ENCODE data around the gene ZNF282.

Gene ZNF282

DNA sequence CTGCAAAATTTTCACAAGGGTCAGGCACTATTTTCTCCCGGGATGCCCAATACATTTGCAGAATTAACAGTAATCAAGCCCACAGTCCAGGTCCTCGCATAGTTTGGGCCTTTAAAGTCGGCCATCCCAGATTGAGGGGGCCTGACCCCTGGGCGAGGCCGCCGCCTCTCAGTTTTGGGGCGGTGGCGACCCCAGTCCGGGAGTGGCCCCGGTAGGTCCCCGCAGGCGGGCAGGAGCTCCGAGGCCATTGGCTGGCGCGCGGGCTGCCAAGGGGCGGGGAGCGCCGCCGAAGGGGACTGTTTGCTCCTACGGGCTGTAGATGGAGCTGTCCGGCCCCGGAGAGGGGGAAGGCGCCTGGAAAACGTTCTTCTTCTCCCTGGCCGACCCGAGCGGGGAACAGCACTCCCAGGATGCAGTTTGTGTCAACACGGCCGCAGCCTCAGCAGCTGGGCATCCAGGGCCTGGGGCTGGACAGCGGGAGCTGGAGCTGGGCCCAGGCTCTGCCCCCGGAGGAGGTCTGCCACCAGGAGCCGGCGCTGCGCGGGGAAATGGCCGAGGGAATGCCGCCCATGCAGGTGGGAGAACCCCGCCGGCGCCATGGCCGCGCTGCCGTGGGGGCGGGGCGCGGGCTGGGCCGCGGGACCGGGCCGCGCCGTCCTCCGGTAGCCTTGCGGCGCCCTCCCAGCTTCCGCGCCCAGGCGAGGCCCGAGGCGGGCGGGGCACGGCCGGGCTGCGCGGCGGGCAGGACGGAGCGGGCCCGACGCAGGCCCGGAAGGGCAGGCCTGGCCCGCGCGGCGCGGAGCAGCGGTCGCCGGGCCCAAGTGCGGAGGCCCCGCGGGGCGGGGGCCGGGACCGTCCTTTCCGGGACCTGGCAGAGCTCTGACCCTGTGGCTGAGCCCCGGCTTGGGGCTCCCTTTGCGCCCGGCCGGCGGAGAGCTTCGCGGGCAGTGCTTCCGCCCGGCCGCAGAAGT lies at the start of gene ZNF282:
Gene ZNF282, plus strand, starts transcription at position 367 of the 971 bp plus-strand sequence. Its CDS starts 44 bp downstream, at position 411.
- peak; percentile 84 for DNase-seq (ENCODE audit: low spot score)

DNA sequence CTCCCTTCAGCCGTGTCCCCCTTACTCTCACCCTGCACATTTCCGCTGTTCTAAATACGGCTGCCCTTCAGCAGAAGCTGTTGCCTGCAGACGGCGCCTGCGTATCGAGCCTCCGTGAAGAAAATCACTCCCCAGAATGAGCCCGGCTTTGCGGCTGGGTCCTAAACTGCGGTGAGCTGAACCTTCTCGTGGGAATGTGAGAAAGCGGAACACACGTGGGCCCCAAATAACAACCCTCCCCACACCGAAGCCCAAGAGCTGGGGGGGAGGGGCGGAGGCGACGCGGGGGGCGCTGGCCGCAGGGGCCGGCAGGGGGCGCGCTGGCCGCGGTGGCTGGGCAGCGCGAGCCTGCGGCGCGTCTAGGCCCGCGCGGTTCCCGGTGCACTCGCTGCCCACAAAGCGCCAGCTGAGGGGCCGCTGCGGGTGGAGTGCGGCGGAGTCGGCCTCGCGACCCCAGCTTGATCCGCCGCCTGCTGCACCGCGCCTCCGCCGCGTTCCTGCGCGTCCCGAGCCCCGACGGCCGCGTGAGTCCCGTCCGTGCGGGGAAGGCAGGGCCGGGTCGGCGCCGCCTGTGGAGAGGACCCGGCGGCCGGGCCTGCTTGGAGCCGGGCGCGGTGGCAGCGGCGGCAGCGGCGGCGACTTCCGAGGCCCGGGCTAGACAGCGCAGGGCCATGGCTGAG lies 48.1 kb upstream of the ZNF282 start, which contains the start of gene ZNF398:
Gene ZNF398, plus strand, starts transcription at position 382 of the 680 bp plus-strand sequence. Its CDS starts 290 bp downstream, at position 672.
- peak; percentile 85 for DNase-seq (ENCODE audit: low spot score)

DNA sequence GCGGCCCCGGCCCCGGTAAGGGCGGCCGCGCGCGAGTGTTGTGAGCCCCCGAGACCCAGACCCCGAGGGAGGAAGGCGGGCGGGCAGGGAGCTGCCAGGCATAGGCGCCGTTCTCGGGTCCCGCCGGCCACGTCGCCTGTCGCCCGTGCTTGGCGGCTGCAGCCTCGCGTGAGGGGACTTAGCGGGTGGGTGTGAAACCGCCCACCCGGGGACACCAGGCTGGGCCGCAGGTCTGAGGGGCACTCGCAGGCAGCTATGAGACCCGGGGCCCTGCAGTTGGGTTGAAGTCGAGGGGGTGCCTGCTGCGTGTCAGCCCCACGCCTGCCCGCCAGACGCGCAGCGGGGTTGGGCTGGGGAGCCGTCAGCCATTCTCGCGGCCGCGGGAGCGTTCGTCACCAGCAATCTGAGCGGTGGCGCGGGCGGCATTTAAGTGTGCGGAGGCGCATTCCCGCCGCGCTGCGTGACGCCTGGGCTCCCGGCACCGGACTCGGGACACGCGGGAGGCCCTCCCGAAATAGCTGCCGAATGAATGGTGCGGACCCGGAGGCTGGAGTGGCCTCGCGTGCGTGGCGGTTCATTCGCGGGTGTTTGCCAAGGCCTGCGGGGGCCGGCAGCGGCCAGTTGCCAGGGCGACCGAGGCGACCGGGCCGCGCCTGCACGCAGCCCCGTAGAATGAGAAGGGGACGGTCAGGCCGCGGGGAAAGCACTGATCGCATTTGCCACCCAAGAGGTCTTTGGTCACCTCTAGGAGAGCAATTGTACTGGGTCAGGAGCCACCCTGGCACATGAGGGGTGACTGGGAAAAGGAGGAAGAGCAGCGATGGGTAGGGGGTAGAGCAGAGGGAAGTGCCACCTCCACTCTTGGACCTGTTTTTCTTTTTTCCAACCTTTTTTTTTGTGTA lies 47.3 kb upstream of the ZNF282 start:
- DNase-seq (ENCODE audit: low spot score): peak; percentile 47

DNA sequence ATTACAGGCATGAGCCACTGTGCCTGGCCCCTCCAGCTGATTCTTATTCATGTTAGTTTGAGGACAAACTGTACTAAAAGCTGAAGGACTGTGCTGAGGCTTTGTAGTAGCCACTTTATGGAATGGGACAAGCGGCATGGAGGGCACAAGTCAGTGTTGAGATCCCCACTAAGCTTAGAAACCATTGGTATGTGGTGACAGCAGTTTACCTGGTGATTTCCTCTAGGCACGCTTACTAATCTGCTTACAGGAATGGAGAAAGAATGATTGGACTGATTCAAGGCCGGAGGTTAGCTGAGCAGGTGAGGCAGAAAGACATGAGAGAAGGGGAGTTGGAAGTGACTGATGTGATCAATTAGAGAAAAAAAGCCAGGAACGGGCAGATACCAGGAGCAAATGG lies 44.4 kb upstream of the ZNF282 start:
- DNase-seq (ENCODE audit: low spot score): no peak

DNA sequence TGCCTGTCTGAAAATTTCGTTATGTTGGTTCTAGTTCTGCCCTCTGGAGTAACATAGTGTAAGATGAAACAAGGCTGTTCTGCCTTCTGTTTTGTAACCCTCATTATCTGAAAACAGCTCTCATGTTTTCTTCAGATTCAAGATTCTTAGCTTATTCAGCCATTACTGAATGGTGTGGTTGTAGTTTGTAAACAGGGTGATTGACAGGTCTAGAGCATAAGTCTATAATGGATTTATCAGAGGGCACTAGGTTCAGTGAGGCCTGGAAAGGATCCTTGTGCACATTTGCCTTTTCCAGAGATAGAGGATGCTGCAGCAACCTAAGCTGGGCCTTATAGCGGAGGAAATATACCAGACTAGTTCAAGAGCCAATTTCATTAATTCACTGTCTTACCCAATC lies 42.0 kb upstream of the ZNF282 start:
- no peak for DNase-seq (ENCODE audit: low spot score)

DNA sequence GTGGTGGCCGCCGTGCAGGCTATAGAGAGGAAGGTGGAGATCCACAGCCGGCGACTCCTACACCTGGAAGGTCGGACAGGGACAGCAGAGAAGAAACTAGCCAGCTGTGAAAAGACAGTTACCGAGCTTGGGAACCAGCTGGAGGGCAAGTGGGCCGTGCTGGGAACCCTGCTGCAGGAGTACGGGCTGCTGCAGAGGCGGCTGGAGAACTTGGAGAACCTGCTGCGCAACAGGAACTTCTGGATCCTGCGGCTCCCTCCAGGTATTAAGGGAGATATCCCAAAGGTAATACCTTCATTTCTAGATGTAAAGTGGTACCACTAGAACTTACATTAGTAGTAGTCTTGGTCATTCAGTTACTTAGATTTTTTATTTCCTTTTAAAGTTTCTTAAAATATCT lies 41.3 kb upstream of the ZNF282 start:
- DNase-seq (ENCODE audit: low spot score): no peak

DNA sequence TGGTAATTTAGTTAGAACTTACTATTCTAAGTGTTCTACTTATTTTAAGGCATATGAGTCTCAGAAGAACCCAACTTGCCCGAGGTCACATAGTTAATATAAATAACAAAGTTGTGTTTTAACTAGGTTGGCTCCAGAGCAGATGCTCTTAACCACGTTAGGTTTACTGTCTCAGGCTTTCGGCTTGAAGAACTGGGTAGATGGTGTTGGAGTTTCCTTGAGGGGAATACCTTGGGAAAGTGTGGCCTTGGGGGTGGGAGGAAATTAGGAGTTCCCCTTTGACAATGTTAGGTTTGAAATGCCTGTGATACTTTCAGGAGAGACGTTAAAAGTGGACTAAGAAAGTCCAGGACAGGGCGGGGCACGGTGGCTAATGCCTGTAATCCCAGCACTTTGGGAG lies 38.4 kb upstream of the ZNF282 start:
- no peak for DNase-seq (ENCODE audit: low spot score)

DNA sequence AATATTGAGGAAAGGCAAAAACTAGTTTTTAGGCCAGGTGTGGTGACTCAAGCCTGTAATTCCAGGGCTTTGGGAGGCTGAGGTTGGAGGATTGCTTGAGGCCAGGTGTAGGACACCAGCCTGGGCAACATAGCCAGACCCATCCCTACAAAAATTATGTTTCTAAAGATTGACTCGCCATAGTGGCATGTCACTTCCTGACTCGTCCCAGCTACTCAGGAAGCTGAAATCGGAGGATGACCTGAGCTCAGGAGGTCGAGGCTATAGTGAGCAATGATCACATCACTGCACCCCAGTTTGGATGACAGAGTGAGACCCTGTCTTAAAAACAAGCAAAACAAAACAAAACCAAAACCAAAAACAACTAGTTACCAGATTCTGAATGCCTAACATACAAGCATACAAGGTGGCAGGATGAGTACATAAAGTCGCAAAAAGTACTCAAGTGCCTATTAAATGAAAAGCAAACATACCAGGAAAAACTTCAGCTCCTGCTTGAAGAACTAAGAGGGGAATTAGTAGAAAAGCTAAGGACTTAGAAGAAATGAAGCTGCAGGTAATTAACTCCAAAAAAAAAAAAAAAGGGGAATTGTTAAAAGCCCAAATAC lies 34.0 kb upstream of the ZNF282 start:
- peak; percentile 48 for DNase-seq (ENCODE audit: low spot score)

DNA sequence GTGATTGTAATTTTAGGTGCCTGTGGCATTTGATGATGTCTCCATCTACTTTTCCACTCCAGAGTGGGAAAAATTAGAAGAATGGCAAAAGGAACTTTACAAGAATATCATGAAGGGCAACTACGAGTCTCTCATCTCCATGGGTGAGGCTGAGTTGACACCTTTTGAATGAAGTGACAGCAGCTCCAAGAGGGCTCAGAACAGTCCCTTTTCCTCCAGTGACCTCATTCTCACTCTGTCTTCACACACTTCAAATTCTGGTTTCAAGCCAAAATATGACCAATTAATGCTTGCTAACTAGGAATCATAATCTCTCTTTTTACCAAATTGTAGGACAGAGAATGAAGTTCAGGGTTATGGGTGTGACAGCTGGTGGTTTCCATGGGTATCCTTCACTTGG lies 29.2 kb upstream of the ZNF282 start:
- no peak for DNase-seq (ENCODE audit: low spot score)

DNA sequence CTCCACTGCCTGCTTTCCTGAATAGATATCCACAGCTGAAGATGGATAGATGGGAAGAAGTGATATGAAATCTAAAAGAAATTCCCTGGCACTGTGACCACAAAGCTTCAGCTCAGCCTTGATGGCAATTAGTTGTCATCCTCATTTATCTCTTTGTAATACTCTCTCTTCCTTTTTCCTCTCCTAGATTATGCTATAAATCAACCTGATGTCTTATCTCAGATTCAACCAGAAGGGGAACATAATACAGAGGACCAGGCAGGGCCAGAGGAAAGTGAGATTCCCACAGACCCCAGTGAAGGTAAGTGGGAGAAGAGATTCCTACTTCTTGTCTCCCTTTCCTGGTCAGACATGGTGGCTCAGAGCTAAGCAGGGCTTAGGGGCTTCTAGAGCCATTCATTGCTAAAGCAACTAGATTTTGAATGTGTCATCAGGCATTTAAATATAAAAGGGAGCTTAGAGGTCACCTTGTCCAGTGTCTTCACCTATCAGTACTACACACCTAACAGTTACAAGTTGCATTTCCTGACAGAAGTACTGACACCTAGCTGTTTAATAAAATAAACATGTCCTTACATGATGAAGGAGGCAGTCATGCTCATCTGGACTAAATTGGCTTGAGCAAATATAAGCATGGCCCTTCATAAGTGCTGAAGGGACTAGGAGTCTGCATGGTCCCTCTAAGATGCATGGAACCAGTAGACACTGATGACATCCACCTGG lies 28.6 kb upstream of the ZNF282 start:
- no peak for DNase-seq (ENCODE audit: low spot score)

DNA sequence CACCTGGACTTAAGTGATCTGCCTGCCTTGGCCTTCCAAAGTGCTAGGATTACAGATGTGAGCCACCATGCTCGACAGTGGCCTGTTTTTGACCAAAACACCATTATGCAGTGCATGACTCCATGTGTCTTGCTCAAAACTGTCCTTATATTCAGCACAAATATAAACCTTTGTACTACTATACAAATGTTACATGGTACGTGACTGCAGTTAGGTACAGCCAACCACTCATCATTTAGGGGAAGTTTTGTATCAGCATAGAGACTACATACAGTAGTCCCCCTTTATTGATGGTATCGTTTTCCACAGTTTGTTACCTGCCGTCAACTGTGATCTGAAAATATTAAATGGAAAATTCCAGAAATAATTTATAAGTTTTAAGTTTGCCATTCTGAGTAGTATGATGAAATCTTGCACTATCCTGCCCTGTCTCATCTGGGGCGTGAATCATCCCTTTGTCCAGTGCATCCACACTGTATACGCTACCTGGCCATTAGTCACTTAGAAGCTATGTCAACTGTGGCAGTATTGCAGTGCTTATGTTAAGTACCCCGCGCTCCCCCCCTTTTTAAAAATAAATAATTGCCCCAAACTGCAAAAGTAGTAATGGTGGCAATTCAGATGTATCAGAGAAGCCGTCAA lies 23.3 kb upstream of the ZNF282 start:
- DNase-seq (ENCODE audit: low spot score): no peak

DNA sequence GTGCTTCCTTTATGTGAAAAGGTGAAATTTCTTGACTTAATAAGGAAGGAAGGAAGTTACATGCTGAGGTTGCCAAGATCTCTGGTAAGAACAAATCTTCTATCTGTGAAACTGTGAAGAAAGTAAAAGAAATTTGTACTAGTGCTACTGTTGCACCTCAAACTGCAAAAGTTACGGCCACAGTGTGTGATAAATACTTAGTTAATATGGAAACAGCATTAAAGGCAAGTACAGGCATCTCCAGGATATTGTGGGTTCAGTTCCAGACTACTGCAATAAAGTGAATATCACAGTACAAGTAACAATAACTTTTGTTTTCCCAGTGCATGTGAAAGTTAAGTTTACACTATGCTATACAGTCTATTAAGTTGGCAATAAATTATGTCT lies 22.8 kb upstream of the ZNF282 start:
- DNase-seq (ENCODE audit: low spot score): no peak

DNA sequence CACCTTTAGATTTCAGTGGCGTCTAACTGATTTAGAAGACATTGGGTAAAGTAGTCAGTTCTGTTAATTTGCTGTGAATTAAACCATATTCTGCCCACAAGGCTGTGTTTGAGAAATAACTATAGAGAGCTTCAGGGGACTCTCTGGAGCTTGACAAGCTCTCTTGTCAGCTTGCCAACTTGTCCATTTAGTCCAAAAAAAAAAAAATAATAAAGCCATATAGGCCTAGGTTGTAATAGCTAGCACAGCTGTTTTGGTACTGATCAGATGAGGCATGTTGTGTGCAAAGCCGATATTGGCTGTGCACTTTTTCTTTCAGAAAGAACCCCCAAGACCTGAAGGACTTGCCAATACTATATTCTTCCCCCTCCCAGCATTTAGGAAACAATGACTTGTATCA lies 20.2 kb upstream of the ZNF282 start:
- DNase-seq (ENCODE audit: low spot score): no peak

DNA sequence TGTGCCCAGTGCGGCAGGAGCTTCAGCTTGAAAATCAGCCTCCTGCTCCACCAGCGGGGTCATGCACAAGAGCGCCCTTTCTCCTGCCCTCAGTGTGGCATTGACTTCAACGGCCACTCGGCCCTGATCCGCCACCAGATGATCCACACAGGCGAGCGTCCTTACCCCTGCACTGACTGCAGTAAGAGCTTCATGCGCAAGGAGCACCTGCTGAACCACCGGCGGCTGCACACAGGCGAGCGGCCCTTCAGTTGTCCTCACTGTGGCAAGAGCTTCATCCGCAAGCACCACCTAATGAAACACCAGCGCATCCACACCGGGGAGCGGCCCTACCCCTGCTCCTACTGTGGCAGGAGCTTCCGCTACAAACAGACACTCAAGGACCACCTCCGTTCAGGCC lies 16.1 kb upstream of the ZNF282 start:
- no peak for DNase-seq (ENCODE audit: low spot score)

DNA sequence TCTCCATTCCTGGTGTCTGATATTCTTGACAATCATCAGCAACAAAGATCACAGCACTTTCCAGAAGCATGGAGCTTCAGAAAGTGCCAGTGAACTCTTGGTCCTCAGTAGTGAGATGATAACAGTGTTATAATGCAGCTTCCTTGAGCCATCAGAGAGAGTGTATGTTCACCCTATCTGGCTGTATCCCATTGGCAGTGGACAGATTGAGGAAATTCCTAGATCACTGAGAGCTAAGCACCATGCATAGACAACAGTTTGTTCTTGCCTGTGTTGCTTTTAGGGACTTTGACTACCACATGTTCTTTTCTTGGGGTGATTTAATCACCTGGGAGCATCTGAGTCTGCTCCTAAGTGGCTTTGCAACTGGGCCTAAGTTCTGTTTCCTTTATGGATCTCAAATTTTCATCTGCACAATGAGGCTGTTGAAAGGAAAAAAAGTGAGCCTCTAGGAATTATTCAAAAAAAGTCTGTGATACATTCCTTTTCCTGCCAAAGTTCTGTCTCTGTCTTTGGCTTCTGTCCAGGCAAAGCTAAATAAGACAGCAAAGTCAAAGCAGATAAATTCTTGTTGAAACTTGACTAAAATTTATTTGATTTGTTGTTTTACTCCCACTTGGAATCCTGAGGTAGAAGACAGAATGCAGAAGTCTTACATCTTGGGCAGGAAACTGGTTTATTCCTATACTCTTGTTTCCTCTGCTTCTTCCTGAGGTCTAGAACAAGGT lies 14.5 kb upstream of the ZNF282 start:
- DNase-seq (ENCODE audit: low spot score): no peak

DNA sequence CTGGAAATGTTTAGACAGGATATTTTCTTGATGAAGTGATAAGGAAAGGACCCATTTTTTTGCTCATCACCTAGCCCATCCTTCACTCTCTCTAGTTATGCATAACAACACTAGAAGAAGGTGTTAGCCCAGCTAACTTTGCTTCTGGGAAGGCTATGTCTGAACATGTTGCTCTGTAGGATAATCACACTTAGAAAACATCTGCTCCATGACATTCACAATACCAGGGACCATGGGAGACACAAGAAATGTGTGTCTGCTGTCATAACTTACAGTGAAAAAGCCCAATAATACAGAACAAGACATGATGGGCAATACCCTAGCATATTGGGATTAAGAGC lies 13.9 kb upstream of the ZNF282 start:
- no peak for DNase-seq (ENCODE audit: low spot score)

DNA sequence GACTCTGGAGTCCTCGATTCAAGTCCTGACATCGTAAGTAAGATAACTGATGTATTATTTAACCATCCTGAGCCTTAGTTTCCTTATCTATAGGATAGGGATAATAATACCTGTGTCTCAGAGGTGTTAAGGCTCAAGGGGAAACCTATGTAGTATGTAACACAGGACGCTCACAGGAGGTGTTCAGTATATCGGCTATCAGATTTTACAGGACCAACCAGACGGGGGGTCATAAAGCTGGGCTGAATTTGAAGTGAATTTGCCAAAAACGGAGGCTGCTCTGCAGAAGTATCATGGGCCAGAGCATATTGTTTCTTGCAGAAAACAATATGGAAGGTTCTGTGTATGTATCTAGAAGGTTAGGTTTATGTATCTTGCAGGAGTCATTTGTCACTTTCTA lies 11.1 kb upstream of the ZNF282 start:
- DNase-seq (ENCODE audit: low spot score): no peak

DNA sequence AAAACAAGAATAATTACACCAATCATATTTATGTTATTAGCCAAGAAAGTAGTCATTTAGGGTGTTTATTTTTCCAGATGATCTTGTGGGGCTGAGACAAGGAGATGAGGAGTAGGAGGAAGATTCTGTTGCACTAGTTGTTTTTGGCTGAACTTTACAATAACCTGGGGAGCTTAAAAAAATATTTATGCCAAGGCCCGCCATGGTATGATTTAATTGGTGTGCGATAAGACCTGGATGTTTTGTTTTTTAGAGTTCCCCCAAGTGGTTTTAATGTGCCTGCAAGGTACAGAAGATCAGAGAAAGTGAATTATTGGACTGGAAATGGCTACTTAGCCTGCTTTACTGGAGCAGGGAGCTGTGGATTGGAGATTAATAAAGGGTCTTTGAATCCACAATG lies 7.1 kb upstream of the ZNF282 start:
- no peak for DNase-seq (ENCODE audit: low spot score)

DNA sequence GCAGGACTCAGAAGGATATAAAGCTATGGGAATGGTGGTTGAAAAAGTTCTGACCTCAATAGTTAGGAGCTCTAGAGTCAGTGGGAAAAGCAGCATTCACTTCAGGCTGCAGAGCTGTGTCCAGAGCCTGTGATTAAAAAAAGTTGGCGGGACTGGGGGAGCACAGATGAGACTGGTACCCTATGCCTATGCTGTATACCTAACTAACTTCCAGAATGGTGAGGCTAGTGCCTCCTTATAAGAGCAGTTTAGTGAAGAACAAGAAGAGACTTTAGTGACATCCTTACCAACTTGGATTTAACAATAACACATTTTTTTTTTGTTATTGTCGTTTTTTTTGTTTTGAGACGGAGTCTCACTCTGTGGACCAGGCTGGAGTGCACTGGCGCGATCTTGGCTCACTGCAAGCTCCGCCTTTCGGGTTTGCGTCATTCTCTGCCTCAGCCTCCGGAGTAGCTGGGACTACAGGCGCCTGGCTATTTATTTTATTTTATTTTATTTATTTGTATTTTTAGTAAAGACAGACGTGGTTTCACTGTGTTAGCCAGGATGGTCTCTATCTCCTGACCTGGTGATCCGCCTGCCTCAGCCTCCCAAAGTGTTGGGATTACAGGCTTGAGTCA lies 6.6 kb upstream of the ZNF282 start:
- no peak for DNase-seq (ENCODE audit: low spot score)

DNA sequence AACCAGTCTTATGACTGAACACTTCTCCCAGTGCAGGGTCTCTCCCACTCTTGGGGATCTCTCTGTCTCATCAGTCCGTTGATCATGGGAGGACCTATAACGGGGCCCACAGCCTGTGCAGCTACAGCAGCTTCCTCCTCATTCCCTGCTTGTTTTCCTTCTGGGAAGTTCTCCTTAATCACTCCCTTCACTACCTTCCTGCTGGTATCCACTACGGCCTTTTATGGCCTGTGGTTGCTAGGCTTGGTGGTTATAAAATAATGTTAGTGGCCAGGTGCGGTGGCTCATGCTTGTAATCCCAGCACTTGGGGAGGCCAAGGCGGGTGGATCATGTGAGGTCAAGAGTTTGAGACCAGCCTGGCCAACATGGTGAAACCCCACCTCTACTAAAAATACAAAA lies 3.5 kb upstream of the ZNF282 start:
- DNase-seq (ENCODE audit: low spot score): no peak

Measured in kidney capillary endothelial cell (primary cell).